Limb (tissue), 2 donors: ENCODE results near the gene CRABP2.

Source experiments
- DNase-seq, 2 donors: peaks; one replicate each; pipeline ENCODE4 v3.0.0-alpha.2; 2016; ENCODE audit errors: extremely low spot score in 2 of 2

Gene CRABP2

GRCh38 chr1:156742017-156742416 lies 36.6 kb upstream of the CRABP2 start:
- DNase-seq, result no peak

DNA sequence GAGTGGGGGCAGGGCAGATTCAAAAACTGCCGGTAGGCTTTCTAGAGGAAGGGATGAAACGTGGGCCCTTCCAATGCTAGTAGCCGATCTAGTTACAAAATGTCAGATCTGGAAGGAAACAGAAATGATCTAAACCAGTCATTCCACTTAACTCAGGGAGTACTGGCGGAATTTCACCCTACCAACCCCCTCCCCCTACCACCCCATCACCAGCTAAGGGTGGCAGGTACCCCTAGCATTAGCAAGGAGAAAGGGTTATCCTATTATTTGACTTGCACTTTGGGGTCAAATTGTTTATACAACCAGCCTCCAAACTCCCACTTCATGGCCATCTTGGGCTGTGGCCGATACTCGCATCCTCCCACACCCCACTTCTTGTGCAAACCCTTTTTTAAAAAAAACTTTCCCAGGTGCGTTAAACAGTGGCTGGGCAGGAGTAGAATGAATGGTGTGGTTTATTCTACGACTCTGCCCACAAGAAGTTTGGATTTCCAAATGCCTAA lies 36.1 kb upstream of the CRABP2 start:
- no peak for DNase-seq

- DNase-seq, result peak; percentile 96 to 100
Observed at GRCh38 chr1:156740741-156741480, 35.5 kb upstream of the CRABP2 start, which contains the start of gene MRPL24. MRPL24 (minus strand) TSS chr1:156741088; CDS start chr1:156738704, 2,384 bp downstream.

DNA sequence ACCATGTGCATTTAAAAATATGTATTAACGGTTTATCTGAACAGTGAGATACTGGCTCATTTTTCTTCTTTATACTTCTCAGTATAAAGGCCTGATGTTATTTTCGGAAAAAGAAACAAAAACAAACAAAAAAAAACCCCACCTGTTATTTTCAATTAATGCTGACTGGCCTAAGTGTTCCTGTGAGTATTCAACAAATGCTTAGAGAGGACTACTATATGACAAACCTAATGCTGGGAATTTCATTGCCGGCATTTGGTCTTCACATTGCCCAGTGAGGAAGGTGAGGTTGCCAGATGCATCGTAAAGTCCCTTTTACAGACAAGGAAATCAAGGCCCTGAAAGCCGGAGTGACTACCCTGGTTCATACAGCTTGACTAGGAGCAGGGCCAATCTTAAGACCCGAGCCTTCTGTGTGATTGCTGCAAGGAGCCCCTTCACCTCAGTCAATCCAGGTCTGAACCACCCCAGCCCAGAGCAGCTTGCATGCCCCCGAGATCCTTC lies 34.9 kb upstream of the CRABP2 start:
- no peak for DNase-seq

DNA sequence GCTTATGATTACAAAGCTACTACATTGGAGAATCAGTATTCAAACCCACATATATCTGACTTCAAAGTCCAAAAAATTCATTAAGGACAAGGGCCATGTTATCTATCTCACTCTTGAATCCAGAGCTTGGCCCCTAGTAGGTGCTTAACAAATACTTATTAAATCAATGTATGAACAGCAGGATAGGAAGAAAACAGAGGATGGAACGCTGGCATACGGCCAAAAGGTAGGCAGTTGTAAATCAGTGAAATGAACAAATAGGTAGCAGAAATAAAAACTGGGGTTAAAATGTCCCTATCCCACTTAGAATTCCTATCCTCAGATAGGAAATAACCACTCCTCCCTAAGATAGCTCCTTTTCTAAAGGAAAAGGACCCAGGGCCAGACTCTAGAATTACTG lies 33.5 kb upstream of the CRABP2 start:
- no peak for DNase-seq

GRCh38 chr1:156738407-156738806 lies 33.0 kb upstream of the CRABP2 start:
- DNase-seq, result no peak

DNA sequence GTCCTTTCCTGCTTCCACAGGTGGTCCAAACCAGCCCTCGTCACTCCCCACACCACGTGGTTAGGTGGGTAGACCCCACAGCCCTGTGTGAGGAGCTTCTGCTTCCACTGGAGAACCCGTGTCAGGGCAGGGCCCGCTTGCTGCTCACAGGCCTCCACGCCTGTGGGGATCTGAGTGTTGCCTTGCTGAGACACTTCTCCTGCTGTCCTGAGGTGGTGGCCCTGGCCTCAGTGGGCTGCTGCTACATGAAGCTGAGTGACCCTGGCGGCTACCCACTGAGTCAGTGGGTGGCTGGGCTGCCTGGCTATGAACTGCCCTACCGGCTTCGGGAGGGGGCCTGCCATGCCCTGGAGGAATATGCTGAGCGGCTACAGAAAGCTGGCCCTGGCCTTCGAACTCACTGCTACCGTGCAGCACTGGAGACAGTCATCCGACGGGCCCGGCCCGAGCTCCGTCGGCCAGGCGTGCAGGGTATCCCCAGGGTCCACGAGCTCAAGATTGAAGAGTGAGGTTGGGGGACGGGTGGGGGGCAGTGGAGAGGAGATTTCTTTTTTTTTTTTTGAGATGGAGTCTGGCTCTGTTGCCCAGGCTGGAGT lies 28.7 kb upstream of the CRABP2 start:
- no peak for DNase-seq

DNA sequence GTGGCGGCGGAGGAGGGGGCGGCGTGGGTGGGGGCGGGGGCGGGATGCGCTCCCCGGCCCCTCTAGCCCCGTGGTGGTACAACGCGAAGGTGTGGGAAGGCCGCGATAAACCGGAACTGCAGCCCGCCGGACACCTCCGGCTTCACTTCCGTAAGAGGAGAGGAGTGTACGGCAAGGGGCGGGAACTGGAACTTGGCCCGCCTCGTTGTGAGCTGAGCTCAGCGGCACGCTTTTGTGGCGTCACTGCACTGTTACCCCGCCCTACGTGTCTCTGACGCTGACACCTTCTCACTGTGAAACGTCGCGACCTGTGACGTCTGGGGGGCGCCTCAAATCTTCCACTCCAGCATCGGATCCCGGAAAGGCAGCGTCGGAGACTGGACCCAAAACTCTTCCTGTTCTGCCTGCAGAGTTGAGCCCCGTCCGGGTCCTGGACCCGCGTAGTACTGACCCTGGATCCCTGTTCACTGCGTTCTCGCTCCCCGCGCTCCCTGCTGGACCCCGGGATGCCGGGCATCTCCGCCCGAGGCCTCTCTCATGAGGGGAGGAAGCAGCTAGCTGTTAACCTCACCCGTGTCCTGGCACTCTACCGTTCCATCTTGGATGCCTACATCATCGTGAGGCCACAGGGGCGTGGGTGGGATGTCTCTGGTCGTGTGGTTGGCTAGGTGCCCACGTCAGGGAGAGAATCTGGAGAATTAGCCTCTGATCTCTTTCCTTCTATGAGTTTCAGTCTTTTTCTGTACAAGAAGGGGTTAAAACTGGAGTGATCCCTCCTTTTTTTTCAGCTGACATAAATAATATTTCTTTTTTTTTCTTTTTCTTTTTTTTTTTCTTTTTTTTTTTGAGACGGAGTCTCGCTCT lies 23.4 kb upstream of the CRABP2 start, which contains the start of gene ISG20L2:
TSS of gene ISG20L2 (minus strand) at position 168 of the 864 bp plus-strand sequence. CDS start 1,114 bp downstream, outside the sequence.
- peak; percentile 95 to 96 for DNase-seq

GRCh38 chr1:156727926-156728598 lies 22.7 kb upstream of the CRABP2 start, which contains the start of gene METTL25B:
METTL25B (plus strand) TSS chr1:156728469; CDS start chr1:156729105, 636 bp downstream.
- peak in 1 of 2 donors; percentile 74 for DNase-seq

DNA sequence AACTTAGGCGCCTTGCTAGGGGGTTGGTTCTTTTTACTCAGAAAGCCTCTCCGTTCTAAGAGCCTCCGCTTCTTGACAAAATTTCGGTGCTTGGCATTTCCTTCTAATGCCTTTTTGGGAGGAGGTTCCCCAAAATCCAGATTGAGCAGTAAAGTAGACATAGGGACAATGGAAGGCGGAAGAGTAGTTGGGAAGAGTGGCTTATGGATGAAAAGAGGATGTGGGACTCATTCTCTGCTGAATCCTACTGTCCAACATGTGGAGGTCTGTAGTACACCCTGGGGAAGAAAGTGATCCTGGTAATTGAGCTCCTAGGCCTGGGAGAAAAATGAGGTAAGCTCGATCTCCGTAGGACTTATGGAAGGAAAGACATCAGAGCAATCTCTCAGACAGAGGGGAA lies 22.1 kb upstream of the CRABP2 start:
- DNase-seq, result no peak

GRCh38 chr1:156726549-156727226 lies 21.3 kb upstream of the CRABP2 start:
- DNase-seq, result peak in 1 of 2 donors; percentile 54

DNA sequence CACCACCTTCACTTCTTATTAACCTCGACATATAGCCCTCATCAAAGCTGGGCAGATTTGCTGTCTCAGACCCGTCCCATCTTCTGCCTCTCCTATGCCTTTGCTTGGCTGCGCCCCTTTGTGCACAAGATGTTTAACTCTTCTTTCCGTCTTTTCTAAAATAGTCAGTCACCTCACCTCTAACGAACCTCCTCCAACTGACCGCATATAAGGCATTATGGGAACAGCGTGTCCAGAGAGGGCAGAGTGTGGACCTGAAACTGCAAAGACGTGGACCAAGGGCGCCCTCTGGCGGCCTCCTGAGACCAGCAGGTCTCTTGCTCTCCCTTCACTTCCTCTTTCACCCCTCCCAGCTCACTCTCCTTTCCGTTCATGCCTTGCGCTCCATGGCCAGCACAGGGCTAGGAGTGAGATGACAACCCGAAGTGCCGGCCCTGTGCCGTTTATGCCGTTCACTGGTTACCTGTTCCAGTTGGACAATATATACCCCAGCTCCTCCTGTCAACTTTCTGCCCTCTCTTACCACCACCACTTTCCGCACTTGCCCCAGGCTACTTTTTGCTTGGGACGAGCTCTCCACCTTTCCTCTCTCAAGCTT lies 20.4 kb upstream of the CRABP2 start:
- DNase-seq, result peak; percentile 89 to 92

DNA sequence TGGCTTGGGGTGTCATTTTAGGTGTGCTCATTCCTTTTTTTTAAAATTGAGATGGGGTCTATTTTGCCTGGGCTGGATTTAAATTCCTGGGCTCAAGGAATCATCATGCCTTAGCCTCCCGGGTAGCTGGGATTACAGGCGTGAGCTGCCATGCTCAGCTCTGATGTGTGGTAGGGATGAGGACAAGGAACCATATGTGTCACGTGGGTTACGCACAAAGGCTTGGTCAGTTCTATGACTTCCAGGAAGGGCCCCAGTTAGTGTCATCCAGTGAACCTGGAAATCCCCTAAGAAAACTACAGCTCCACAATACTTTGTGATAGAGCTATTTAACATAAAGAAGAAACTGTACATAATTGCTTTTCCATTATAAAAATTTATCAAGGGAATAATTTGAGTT lies 16.2 kb upstream of the CRABP2 start:
- no peak for DNase-seq

GRCh38 chr1:156721131-156721530 lies 15.7 kb upstream of the CRABP2 start:
- DNase-seq, result no peak

- DNase-seq, result no peak
Observed at GRCh38 chr1:156717351-156717750, 12.0 kb upstream of the CRABP2 start.

- DNase-seq, result no peak
Observed at GRCh38 chr1:156714830-156715229, 9.4 kb upstream of the CRABP2 start.

GRCh38 chr1:156712626-156713025 lies 7.2 kb upstream of the CRABP2 start:
- no peak for DNase-seq

DNA sequence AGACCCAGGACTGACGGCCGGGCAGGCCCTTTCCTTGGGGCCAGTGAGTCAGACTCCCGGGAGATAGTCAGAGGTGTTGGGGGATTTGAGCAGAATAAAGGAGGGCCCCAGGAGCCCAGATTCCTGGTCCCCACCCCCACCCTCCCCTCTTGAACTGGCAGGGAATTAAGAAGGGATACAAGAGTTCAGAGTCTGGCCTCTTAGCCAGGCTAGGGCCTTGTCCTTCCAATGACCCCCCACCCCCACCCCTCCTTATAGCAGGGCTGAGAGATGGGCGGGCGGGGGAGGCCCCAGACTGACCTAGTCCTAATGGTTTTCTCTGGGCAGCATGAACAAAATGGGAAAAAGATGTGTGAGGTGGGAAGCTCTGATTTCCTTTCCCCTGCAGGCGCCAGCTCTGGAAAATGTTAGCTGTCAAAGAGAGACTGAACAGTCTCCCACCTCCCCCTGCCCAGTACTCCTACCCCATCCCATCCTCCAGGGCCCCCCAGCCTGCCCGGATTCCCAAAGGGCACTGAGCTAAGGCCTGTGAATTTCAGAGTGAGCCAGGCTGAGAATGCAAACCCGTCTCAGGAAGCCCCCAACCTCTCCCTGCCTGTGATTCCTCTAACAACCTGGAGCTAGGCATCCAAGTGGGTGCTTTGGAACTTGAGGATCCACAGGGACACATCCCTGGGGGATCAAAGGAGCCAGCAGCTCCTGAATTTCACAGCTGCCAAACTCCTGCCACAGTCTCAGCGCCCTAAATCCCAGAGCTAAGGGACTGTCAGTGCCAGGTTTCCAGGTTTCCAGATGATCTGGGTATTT lies 5.8 kb upstream of the CRABP2 start:
- DNase-seq, result peak; percentile 31 to 51
